Peyer's patch (tissue), 4 donors: Measurements from ENCODE around the gene SBNO1.

Experiments
- POLR2A ChIP-seq, 2 donors: fragments of 450-650 bp; IDR thresholded peaks; one replicate each; pipeline ENCODE4 v1.5.1; 2017; ENCODE audit warnings: antibody characterized with exemption in 2 of 2, mild to moderate bottlenecking in 2 of 2, moderate library complexity in 2 of 2
- TF ChIP-seq, protein P1 (sequence below), 6 experiments: fragments of 450-650 bp in 4 of 6; fragments of 200-600 bp in 2 of 6; sonication (generic) in 1 of 6; IDR thresholded peaks; one replicate each; pipeline ENCODE4 v1.5.1; 2017 to 2019; ENCODE audit warnings: antibody characterized with exemption in 6 of 6, mild to moderate bottlenecking in 3 of 6, moderate library complexity in 1 of 6

DNA sequence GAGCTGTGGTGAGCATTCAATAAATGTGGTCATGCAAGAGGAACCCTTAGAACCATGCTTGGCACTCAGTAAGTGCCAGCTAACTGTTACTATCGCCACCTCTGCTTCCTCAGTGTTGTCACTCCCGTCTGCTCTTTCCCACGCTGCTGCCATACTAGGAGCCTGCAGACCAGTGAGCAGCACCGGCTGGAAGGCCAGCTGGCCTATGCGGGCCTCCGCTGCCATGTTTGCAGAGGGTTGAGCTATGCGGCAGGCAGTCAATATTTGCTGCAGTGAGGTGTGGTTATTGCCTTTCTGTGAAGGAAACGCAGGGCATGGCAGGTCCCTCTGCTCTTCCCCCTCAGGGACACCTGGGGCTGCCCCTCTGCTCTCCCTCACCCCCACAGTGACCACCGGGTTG is 32.3 kb upstream of the SBNO1 start:
- TF ChIP-seq, protein P1, sequence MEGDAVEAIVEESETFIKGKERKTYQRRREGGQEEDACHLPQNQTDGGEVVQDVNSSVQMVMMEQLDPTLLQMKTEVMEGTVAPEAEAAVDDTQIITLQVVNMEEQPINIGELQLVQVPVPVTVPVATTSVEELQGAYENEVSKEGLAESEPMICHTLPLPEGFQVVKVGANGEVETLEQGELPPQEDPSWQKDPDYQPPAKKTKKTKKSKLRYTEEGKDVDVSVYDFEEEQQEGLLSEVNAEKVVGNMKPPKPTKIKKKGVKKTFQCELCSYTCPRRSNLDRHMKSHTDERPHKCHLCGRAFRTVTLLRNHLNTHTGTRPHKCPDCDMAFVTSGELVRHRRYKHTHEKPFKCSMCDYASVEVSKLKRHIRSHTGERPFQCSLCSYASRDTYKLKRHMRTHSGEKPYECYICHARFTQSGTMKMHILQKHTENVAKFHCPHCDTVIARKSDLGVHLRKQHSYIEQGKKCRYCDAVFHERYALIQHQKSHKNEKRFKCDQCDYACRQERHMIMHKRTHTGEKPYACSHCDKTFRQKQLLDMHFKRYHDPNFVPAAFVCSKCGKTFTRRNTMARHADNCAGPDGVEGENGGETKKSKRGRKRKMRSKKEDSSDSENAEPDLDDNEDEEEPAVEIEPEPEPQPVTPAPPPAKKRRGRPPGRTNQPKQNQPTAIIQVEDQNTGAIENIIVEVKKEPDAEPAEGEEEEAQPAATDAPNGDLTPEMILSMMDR (IDR thresholded peaks at IDR 0.05) = no peak
- no peak for TF ChIP-seq POLR2A (IDR thresholded peaks at IDR 0.05)
